WI38 (cell line): ENCODE data around the gene NOS1.

Experiments
- H3K4me3 ChIP-seq: 2 replicates; pipeline ENCODE4 v1.5.1; 2011; ENCODE audit warnings: low read depth, mild to moderate bottlenecking, control low read depth, low read length
- TF ChIP-seq, protein P1 (sequence below): IDR thresholded peaks from 2 replicates; pipeline ENCODE4 v1.5.1; 2012; ENCODE audit warnings: low read depth, mild to moderate bottlenecking, control low read depth, low read length

NOS1 gene

DNA sequence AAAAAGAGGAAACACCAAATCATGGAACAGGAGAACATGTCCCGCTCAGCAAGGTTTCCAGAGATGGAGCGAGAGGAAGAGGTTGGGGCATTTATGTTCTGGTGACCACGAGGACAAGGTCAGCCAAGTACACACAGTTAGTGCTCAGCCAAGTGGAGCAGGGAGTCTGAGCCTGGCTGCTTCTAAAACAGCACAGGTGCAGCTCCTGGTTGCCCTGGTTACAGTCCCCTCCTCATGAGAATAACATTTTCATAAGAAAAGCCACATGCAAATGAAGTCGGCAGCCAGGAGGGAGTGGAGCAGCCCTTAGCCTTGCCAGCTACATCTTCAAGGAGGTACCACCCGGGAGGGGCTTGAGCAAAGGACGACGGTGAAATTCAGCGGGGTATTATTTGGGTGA is 81.8 kb downstream of the NOS1 start:
- H3K4me3 ChIP-seq = no peak overlapping the region
- TF ChIP-seq, protein P1, sequence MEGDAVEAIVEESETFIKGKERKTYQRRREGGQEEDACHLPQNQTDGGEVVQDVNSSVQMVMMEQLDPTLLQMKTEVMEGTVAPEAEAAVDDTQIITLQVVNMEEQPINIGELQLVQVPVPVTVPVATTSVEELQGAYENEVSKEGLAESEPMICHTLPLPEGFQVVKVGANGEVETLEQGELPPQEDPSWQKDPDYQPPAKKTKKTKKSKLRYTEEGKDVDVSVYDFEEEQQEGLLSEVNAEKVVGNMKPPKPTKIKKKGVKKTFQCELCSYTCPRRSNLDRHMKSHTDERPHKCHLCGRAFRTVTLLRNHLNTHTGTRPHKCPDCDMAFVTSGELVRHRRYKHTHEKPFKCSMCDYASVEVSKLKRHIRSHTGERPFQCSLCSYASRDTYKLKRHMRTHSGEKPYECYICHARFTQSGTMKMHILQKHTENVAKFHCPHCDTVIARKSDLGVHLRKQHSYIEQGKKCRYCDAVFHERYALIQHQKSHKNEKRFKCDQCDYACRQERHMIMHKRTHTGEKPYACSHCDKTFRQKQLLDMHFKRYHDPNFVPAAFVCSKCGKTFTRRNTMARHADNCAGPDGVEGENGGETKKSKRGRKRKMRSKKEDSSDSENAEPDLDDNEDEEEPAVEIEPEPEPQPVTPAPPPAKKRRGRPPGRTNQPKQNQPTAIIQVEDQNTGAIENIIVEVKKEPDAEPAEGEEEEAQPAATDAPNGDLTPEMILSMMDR = no peak

DNA sequence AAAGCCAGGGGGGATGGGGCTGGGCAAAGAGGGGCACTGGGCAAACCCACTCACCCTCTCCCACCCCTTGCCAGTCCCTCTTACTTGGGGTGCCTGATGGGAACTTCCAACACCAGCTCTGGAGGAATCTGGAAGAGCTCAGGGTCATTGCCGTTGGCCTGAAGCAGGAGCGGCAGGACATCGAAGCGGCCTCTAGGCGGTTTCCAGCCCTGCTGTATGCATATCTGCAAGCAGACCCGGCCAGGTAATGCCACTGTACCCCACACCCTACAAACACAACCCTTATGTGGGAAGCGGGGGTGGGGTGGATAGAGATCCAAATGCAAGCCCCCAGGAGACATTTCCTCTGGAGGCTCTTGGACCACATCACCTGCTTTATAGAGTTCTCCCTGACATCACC is 83.6 kb downstream of the NOS1 start:
- no peak overlapping the region for H3K4me3 ChIP-seq
- TF ChIP-seq, protein P1 = no peak

DNA sequence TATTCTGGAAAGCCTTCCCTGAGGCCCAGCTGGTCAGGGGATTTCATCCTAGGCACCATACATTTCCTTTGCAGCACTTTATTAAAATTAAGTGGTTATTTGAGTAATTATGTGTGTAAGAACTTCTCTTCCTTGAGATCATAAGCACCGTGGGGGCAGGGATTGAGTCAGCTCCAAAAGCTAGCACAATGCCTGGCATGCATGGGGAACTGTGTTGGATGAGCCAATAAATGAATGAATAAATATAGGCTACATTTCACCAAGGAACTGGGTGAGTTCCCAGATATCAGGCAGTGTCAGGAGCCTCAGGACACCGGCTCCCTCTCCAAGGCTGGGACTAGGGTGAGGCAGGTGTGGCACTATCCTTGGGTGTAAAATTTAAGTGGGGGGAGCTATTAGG is 88.3 kb downstream of the NOS1 start:
- TF ChIP-seq, protein P1 = no peak
- H3K4me3 ChIP-seq = no peak overlapping the region

DNA sequence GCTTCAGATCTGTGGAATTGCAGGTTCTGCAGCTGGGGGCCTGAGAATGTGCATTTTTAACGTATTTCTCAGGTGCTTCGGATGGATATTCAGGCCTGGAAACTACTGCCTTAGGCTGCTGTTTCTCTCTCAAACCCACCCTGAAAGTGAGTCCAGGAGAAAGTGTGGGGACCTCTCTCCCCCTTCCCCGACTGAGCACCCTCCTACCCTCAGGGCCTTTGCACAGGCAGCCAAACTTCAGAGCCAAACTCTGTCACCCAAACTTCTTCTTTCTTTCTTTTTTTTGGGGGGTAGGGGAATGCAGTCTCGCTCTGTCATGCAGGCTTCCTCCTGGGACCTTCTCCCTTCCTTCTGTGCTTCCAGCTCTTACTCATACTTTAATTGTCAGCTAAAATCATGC is 88.7 kb downstream of the NOS1 start:
- H3K4me3 ChIP-seq = no peak overlapping the region
- TF ChIP-seq, protein P1 = no peak

DNA sequence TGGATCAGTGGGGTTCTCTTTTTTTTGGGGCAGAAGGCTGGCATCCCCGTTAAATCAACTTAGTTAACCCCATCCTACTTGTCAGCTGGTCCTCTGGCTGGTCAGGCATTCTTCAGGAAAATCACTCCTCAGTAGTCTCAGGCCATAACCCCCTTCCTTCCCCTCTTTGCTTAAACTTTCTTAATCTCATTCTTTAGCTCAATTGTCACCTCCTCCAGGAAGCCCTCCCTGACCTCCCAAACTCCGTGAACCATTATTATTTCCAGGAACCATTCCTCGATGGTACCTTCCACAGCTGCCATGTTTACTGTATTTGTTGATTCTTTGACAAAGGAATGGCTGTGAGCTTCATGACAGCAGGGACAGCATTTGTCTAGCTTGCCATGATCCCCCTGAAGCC is 98.7 kb downstream of the NOS1 start:
- TF ChIP-seq, protein P1 = no peak
- no peak overlapping the region for H3K4me3 ChIP-seq

DNA sequence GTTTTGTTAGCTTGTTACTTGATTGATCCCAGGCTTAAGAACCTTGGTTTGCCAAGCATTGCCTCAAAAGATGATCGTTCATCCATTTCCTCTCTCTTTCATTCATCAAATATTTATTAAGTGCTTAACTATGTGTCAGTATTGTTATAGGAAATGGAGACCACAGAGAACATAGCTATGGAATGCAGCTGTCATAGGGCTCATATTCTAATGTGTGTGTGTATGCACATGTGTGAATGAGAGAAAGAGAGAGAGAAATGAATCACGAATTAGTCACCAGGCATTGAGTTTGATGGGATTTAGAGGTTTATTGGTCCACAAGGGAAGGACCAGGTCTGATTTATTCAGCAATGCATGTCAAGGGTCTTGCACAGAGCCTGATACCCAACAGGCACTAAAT is 100.2 kb downstream of the NOS1 start:
- TF ChIP-seq, protein P1 = no peak
- no peak overlapping the region for H3K4me3 ChIP-seq

DNA sequence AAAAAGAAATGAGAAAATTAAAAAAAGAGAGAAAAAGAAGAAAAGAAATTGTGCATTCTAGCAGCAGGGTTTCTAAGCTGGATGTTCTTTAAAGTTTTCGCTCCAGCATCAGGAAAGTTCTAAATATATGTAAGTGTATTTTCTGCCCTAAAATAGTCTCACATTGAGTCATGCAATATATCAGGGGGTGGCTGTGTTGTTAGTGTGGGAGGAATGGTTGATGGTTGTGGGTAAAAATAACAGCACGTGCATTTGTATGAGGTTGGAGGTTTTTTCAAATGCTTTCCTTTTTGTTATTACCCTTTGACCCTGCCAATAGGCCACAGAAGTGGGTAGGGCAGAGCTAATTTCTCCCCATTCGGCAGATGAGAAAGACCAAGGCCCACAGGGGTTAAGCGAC is 106.0 kb downstream of the NOS1 start:
- H3K4me3 ChIP-seq = no peak overlapping the region
- TF ChIP-seq, protein P1 = no peak
